ENCODE measurements around the gene ALG9.

- TF ChIP-seq CTCF (IDR thresholded peaks at IDR 0.05; ENCODE audit: insufficient read depth, low read length): no peak
- no peak for TF ChIP-seq POLR2AphosphoS5 (IDR thresholded peaks at IDR 0.05; ENCODE audit: low read depth)
- TF ChIP-seq REST (IDR thresholded peaks at IDR 0.05; ENCODE audit: insufficient replicate concordance, low read depth): no peak
- no peak for TF ChIP-seq SPI1 (IDR thresholded peaks at IDR 0.05; ENCODE audit: borderline replicate concordance, low read depth)
- TF ChIP-seq GABPA (IDR thresholded peaks at IDR 0.05; ENCODE audit: low read depth): no peak
These were observed 46.4 kb upstream of the ALG9 start for GRCh38 chr11:111917788-111918187.

All from HL-60 (cell line).